Kidney tubule cell (primary cell): Measurements from ENCODE around the gene JTB.
"Not testable (repeated sequence)": the region's sequence is repeated elsewhere in the genome, so short reads cannot be mapped to it uniquely, and the experiment has no call there.

Source experiments
- DNase-seq: peaks from one replicate; pipeline ENCODE4 v3.0.0-alpha.2; 2018; ENCODE audit warnings: low spot score

Gene JTB

DNA sequence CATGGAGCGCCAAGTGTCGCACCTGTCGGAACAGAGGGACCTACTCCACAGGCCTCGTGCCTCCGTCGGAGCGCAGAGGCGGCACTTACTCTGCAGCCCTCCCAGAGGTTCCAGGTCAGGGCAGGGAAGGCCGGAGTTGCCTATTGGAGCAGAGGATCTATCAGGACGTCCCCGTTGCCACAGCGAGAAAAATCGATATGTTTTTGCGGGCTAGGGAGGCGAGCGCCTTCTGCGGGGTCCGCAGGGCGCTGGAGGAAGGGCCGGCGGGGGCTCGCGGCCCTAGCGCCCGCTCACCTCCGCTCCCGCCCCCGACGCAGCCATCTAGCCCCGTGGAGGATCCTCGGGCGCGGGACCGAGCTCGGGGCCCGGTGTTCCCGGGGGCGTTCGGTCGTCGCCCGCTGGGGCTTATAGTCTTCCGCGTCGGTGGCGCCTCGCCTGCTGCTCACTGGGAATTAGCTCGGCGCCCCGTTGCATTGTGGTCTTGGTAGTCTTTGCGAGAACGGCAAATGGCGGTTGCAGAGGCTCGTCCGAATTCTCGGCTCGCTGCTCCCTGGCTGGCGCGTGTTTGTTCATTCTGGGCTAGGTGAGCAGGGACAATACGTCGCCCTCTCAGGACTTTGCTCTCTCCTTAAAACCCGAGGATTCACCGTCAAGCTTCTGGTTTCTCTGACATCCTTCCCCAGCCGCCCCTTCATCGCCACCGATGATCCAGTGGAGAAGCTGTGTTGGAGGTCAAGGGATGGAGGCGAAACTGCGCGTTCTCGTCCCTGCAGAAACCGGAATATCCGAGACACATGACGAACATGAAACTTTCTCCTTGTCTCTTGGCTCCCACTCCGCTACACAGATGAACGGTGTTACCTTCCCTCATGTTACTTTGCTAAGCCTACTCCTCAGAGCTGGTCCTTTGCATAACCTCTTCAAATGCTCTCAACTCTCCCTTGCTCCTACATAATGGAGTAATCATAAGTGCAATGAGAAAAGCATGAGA lies at the start of gene JTB:
TSS of gene JTB (minus strand) at position 425 of the 991 bp plus-strand sequence. CDS start at position 3, 422 bp downstream.
- peak; percentile 85 for DNase-seq

DNA sequence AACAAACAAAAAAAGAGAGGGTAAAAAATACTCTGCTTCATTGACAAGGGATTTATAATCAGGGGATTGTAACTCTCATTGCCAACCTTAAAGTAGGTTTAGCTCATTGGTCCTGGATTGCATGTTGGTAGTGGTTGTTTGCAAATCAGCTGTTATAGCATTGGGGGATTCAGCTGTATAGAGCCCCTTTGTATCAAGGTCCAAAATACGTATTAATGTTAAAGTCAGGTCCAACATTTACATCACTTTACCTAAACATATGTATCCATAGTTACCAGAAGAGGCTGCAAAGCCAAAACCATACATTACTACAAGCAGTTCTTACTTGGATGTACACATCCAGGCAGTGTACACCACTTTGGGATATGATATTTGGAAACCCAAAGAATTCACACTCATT lies 42.5 kb upstream of the JTB start:
- DNase-seq = no peak

DNA sequence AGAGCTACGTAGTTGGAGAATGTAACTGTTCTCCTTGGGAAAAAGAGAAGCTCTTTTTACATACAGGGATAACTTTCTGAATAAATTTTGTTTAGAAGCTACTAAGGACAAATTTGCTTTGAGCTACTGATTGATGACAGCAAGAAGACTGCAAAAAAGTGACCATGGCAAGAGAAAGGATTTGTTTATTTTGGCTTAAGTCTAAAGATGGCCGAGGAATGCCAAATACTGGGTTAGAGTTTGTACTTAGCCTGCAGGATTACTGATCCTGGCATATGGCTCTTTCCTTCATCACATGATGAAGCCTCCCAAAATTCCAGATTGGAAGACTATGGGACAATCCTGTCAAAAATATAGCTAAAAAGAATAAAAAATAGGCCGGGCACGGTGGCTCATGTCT lies 41.8 kb upstream of the JTB start:
- DNase-seq = no peak

DNA sequence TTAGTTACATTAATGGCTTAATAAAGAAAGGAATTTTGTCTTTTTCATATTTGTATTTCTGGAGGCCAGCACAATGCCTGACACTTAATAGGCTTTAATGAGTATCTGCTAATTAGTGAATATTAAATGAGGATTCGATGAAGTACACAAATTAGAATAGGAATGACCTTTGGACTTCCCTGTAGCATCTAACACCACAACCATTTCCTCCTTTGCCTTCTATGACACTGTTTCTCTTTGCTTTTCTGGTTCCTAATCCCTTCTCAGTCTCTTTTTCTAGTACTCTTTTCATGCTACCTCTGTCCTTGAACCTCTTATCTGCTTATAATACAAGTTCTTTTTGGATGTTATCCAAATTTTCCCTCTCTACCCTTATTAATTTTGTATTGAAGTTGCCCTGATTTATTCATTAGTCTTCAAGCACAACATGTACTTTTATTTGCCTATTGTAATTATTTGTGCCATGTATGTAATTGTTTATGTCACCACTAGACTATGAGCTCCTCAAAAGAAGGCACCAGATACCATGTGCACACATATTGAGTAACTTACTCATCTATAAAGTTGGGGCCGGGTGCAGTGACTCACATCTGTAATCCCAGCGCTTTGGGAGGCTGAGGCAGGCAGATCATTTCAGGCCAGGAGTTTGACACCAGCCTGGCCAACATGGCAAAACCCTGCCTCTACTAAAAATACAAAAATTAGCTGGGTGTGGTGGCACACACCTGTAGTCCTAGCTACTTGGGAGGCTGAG lies 36.9 kb upstream of the JTB start:
- DNase-seq = peak; percentile 18

DNA sequence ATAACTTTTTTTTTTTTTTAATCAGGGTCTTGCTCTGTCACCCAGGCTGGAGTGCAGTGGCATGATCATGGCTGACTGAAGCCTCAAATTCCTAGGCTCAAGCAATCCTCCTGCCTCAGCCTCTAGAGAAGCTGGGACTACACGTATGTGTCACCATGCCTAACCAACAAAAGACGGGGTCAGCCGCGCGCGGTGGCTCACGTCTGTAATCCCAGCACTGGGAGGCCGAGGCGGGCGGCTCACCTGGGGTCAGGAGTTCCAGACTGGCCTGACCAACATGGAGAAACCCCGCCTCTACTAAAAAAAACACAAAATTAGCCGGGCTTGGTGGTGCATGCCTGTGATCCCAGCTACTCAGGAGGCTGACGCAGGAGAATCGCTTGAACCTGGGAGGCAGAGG lies 35.1 kb upstream of the JTB start:
- not testable (repeated sequence) for DNase-seq

DNA sequence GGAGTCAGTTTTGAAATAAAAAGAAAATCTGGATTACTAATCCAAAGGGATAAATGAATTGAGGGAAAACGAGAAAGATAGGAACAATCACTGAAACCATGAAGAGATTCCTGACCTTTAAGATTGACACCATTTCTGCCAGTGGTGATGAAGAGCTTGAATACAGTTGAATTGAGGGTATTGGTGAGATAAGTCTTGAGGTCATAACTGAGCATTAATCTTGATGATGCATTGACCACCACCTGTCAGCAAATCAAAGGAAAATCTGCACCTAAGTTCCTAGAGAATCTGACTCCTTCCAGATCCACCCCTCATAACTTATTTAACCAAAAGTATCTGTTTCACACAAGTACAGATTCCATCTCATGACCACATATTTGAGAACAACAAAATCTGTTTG lies 34.7 kb upstream of the JTB start:
- DNase-seq = no peak

DNA sequence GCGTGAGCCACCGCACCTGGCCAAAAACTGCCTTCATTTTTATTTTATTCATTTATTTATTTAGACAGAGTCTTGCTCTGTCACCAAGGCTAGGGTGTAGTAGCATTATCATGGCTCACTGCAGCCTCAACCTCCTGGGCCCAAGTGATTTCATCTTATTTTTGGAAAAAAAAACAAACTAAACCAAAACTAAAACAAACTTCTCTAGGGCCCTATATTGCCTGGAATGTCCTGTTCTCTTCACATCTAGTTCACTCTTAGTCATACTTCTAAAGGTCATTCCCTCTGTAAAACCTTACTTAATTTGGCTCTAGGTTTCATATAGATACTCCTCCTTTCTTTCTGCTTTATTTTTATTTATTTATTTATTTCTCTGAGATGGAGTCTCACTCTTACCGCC lies 28.7 kb upstream of the JTB start:
- no peak for DNase-seq

DNA sequence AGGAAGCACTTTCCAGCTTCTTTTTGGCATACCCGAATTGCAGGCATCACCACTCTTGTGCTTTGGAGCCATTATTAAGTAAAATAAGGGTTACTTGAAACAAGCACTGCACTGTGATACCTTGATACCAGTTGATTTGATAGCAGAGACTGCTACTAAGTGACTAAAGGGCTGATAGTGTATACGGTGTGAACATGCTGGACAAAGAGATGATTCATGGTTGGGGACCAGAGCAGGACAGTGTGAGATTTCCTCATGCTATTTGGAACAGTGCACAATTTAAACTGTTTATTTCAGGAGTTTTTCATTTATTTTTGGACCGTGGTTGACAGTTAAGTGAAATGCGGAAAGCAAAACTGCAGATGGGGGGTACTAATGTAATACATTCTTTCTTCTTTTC lies 22.9 kb upstream of the JTB start:
- DNase-seq = no peak

DNA sequence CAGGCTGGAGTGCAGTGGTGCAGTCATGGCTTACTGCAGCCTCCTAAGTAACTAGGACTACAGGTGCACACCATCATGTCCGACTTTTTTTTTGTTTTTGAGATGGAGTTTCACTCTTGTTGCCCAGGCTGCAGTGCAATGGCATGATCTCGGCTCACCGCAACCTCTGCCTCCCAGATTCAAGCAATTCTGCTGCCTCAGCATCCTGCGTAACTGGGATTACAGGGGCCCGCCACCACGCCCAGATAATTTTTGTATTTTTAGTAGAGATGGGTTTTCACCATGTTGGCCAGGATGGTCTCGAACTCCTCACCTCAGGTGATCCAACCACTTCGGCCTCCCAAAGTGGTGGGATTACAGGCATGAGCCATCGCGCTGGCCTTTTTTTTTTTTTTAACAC lies 19.4 kb upstream of the JTB start:
- not testable (repeated sequence) for DNase-seq

DNA sequence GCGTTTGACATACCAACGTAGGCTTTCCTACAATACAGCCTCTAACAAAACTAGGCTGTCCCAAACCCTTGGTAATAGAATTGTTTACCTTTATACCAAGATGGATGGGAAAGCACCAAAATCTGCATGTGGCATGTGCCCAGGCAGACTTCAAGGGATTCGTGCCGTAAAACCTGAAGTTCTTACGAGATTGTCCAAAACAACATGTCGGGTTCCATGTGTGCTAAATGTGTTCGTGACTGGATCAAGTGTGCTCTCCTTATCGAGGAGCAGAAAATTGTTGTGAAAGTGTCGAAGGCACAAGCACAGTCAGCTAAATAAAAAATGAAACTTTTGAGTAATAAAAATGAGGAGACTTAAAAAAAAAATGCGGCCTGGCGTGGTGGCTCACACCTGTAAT lies 18.2 kb upstream of the JTB start:
- no peak for DNase-seq

DNA sequence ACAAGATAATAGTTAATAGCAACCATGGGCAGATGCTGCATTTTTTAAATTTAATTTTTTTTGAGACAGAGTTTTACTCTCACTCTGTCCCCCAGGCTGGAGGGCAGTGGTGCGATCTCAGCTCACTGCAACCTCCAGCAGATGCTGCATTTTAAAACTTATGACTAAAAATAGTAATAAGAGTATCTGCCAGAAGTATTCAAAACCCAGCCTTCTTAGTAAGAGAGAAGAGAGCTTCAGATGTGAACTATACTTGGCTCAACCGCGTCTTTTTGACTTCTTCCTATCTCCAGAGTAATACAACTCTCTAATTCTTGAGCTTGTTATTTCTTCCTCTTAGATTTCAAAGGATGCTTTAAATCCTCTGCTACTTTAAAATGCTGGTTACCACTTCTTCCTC lies 17.7 kb upstream of the JTB start:
- DNase-seq = no peak

DNA sequence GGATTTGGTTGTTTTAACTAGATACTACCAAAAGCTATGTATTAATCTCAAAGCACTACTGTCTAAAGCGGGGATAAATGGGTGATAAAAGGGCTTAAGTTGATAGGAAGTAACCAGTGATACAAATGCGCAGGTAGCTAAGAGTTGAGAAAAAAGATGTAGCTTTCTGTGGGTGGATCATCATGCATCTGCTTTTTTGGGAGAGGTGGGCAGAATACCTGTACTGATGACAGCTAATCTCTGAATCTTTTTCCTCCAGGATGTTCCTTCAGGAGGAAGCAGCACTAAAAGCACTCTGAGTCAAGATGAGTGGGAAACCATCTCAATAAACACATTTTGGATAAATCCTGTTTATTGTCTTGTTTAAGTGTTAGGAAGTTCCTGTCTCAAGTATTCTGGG lies 14.3 kb upstream of the JTB start:
- no peak for DNase-seq

DNA sequence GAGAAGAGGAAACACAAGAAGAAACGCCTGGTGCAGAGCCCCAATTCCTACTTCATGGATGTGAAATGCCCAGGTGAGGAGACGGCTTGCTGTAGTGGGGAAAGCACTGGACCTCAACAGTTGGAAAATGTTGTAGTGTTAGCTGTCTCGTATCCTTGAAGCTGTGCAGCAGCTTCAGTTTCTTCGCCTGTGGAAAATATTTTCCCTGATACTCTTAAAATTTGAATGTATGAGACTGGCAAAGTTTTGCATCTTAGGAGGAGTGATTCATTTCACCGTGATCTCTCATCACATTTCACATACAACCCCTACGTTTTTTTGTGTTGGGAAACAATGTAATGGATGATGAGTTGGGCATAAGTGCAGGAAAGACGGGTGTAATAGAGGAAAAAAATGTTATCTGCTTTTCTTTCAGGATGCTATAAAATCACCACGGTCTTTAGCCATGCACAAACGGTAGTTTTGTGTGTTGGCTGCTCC lies 13.7 kb upstream of the JTB start:
- no peak for DNase-seq

DNA sequence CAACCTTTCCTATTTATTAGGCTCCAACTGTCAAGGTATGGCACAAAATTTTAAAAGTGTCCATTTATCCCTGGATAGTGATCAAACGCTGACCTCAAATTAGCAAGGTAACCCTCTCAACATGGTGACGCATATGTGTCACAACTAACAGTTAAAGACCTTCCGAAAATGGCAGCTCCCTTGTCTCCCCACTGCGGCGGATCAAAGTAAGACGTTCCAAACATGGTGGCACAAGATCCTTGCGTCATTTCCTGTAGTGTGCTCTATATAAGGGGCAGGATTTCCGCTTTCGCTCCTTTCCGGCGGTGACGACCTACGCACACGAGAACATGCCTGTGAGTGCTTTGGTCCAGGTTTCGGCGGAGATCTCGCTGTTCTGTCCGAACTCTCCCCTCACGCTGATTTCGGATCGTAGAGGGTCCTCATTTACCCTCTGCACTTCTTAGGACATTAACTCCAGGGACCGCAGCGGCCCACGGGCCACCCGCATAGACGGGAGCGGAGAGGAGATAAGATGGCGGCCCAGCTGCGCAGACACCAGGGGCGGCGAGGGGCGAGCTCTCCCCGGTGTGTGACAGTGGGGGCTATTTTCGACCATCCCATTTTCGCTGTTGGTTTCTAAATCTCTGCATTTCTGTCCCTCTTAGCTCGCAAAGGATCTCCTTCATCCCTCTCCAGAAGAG lies 13.1 kb upstream of the JTB start, which contains the start of gene RPS27:
TSS of gene RPS27 (plus strand) at position 295 of the 683 bp plus-strand sequence. CDS start at position 330, 35 bp downstream.
- DNase-seq = peak; percentile 98

DNA sequence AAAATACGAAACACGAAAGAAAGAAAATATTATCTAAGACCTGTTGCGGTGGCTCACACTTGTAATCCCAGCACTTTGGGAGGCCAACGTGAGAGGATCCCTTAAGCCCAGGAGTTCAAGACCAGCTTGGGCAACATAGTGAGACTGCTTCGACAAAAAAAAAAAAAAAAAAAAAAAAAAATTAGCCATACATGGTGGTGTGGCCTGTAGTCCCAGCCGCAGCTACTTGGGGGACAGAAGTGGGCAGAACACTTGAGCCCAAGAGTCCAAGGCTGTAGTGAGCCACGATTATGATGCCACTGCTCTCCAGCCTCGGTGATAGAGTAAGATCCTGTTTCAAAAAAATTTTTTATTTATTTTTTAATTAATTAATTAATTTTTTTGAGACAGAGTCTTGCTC lies 10.1 kb upstream of the JTB start:
- DNase-seq = no peak

DNA sequence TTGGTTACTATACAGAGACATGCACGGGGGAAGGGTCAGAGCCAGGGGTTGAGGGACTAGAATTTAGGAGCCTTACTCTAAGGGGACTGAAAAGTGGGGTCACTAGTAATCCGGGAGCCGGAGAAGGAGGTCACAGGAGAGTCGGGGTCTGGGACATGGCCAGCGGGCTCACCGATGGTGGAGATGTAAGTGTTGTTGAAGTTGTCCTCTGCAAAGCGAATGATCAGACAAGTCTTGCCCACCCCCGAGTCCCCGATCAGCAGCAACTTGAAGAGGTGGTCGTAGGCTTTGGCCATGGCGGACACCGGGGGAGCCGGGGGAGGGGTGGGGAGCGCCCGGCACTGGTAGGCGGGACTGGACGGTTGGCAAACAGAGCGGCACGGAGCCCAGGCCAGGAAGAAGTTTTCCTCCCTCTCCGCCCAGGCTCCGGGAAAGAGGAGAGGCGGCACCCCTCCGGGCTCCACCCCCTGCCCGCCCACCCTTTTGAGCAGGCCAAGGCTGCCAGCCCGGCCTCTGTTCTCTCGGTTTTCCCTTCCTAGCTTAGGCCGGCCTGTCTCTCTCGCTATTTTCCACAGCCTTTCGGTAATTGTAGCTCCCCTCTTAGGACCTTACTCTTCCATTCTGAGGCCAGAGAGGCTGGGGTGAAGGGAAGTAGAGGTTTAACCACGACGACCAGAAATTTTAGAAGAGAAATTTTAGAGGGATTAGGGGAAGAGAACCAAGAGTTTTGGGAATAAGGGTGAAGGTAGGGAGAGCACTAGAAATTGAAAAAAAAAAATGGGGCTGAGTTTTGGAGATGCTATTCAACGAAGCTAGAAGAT lies 8.7 kb upstream of the JTB start, which contains the start of gene RAB13:
TSS of gene RAB13 (minus strand) at position 399 of the 821 bp plus-strand sequence. CDS start at position 296, 103 bp downstream.
- DNase-seq = peak; percentile 92

DNA sequence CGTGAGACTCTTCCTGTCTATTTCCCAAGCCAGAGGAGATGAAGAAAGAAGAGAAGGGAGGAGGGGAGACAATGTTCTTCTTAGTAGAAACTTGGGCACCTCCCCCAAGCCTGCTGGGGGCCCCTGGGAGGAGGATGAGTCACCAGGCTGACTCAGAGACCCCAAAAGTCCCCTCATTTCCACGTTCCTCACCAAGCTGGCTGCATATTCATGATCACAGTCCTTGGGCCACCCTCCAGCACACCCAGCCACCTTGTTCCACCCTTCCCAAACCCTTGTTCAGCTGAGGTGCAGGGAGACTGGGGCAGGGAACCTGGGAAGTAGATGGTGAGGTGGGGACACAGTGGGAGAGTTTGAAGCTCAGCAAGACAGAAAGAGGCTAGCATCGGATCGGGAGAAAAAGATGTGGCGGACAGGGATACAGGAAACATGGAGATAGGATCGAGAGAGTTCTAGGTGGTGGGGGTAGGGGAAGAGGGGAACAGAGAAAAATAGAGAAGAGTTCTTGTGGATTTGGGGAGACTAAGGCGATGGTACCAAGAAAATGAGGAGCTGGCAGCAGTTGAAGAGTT lies 8.0 kb upstream of the JTB start:
- peak; percentile 89 for DNase-seq

DNA sequence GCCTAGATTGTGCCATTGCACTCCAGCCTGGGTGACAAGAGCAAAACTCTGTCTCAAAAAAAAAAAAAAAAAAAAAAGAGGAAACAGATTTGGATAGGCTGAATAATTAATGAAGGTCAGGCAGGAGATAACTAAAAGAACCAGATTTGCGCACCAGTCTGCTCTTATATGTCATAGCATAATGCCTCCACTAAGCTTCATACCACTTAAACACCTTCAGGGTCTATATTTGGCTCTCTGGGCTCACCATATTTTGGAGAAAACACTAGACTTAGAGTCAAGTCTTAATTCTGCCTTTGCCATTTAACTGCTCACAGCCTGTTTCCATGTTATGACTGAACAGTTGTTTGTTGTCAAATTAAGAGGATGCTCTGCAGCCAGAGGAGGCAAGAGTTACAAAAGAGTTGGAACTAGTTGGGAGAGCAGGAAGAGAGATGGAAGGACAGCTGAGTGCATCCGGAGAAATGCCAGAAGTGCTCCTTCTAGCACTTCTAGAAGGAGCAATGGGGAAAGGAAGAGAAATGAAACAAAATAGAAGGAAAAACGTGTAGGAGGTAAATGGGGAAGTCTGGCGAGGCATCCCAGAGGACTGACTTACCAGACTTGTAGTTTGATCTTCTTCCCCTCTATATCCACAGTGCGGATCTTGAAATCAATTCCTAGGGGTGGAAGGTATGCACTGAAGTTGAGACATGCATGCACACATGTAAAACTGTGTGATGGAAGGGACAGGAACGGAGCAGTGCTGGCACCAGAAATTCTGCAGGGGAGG lies 6.8 kb upstream of the JTB start:
- no peak for DNase-seq

DNA sequence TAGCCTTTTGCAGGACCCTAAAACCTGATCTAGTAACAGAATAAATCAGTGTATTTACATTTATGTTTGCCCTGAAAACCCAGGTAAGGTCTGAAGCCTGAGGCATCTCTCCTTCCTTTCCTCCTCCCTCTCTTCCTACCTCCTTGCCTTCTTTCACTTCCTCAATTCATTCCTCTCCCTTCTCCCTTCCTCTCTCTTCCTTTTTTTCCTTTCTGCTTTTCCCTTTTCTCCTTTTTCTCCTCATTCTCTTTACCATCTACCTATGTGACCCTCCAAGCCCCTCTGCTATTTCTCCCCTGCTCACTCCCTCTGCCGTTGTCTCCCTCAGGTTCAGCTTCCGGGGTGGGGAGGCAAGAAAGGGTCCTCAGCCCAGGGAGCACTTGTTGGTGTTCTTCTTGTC lies 4.3 kb upstream of the JTB start:
- not testable (repeated sequence) for DNase-seq

DNA sequence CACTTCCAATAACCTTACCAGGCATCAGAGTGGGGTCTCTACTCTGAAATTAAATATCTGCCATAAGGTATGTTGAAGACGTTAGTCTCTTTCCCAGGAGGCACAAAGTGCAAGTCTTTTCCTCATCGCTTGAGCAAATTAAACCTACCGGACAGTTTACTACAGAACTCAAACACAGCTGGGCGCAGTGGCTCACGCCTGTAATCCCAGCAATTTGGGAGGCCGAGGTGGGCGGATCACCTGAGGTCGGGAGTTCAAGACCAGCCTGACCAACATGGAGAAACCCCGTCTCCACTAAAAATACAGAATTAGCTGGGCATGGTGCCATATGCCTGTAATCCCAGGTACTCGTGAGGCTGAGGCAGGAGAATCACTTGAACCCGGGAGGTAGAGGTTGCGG lies 1.6 kb upstream of the JTB start:
- DNase-seq = not testable (repeated sequence)
